Measurements from ENCODE around the gene LGMN.

Gene LGMN

DNA sequence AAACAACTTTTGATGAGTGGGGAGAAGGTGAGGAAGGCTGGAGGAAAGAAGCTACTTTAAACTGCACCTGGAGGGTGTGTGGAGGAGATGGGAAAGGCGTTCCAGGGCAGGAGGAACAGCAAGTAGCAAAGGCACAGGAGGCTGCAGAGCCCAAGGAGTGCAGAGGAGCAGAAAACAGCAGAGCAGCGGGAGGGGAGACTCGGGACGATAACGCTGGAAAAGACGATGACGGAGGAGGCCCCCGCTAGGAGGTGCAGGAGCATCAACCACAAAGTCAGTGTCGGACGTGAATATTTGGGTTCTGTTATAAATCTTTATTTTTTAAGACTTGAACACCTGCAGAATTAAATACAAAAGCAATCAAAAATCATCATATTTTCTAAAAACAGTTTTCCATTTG is 44.9 kb downstream of the LGMN start:
- Mint-ChIP-seq H3K27ac (no peak overlapping the region), H3K9me3 (no peaks in the 10 kb centered on the region)

DNA sequence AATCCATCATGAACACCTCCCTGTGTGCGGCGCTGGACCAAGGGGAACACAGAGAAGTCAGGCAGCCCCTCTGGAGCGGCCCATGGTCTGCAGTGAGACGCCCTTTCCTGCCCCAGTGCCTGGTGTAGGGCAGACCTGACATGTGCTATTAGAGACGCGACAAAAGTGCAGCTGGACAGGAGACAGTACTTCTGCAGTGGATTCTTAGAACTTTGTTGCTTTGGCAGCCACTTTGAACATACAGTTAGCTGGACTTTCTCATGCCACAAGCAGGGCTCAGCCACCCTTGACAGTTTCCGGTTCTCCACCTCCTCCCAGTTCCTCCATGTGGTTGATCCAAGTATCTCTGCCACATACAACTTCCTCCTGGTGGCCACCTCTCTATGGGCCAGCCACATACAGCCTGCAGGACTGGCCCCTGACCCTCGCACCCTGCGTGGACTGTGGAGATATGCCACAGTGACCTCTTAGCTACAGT is 45.9 kb downstream of the LGMN start:
- Mint-ChIP-seq H3K9me3 (no peaks in the 10 kb centered on the region), H3K4me3 (no peak overlapping the region), H3K4me1 (ENCODE audit: low read depth) (peaks cover 7% of the 10 kb centered on the region), H3K27ac (no peak overlapping the region), H3K27me3 (no peaks in the 10 kb centered on the region), H3K36me3 (ENCODE audit: low read depth) (no peaks in the 10 kb centered on the region)

More for the DNA sequence above, 44.9 kb downstream of the LGMN start:
- Mint-ChIP-seq H3K36me3 (ENCODE audit: low read depth) (no peaks in the 10 kb centered on the region), H3K4me1 (ENCODE audit: low read depth) (peaks cover 7% of the 10 kb centered on the region), H3K4me3 (no peak overlapping the region), H3K27me3 (no peaks in the 10 kb centered on the region)

DNA sequence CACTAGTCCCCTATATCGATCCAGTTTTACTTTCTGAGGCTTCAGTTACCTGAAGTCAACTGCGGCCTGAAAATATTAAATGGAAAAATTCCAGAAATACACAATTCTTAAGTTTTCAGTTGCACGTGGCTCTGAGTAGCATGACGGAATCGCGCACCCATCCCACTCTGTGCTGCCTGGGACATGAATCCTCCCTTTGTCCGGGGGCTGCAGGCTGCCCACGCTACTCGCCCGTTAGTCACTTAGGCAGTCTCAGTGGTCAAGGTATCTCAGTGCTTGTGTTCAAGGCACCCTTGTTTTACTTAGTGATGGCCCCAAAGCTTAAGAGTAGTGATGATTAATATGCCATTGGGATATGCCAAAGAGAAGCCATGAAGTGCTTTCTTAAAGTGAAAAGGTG is 46.6 kb downstream of the LGMN start:
- H3K4me3 Mint-ChIP-seq: no peak overlapping the region
- peaks cover 7% of the 10 kb centered on the region for H3K4me1 Mint-ChIP-seq (ENCODE audit: low read depth)
- H3K9me3 Mint-ChIP-seq: no peaks in the 10 kb centered on the region
- no peak overlapping the region for H3K27ac Mint-ChIP-seq
- no peaks in the 10 kb centered on the region for H3K27me3 Mint-ChIP-seq
- H3K36me3 Mint-ChIP-seq (ENCODE audit: low read depth): no peaks in the 10 kb centered on the region

DNA sequence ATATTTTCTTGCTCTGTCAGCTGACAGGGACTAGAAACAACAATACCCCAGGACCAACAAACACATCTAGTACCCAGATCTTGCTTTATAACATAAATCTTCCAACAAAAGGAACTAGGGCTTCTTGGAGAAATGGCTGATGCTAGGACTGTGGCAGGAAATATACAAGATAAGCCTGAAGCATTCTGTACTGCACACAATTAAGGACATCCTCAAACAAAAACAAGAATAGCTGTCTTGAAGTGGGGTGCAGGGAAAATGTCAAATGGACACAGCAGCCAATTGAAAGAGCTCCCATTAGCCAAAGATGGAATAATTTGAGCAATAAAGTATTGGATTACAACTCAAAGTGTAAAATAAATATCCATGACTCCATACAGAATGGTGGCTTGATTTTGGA is 50.0 kb downstream of the LGMN start:
- H3K27me3 Mint-ChIP-seq: no peaks in the 10 kb centered on the region
- no peaks in the 10 kb centered on the region for H3K36me3 Mint-ChIP-seq (ENCODE audit: low read depth)
- H3K27ac Mint-ChIP-seq: no peak overlapping the region
- peaks cover 22% of the 10 kb centered on the region for H3K4me1 Mint-ChIP-seq (ENCODE audit: low read depth)
- no peak overlapping the region for H3K4me3 Mint-ChIP-seq
- no peaks in the 10 kb centered on the region for H3K9me3 Mint-ChIP-seq

DNA sequence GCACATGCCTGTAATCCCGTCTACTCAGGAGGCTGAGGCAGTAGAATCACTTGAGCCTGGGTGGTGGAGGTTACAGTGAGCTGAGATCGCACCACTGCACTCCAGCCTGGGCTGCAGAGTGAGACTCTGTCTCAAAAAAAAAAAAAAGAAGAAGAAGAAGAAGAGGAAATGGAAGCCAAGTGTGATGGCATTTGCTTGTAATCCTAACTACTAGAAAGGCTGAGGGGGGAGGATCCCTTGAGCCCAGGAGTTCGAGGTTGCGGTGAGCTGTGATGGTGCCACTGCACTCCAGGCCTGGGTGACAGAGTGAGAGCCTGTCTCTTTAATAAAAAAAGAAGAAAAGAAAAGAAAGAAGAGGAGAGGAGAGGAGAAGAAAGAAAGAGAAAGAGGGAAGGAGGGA is 52.1 kb downstream of the LGMN start:
- no peak overlapping the region for H3K27ac Mint-ChIP-seq
- peaks cover 33% of the 10 kb centered on the region for H3K4me1 Mint-ChIP-seq (ENCODE audit: low read depth)
- H3K36me3 Mint-ChIP-seq (ENCODE audit: low read depth): no peaks in the 10 kb centered on the region
- H3K9me3 Mint-ChIP-seq: no peaks in the 10 kb centered on the region
- no peak overlapping the region for H3K4me3 Mint-ChIP-seq
- H3K27me3 Mint-ChIP-seq: no peaks in the 10 kb centered on the region

DNA sequence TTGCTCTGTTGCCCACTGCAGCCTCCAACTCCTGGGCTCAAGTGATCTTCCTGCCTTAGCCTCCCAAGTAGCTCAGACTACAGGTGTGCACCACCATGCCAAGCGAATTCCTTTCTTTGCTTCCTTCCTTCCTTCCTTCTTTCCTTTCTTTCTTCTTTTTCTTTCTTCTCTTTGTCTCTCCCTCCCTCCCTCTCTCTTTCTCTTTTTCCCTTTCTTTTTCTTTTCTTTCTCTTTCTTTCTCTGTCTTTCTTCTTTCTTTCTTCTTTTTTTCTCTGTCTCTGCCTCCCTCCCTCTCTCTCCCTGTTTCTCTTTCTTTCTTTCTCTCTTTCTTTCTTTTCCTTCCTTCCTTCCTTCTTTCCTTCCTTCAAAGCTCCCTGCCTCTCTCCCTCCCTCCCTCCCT is 52.9 kb downstream of the LGMN start:
- Mint-ChIP-seq H3K4me3 (no peak overlapping the region), H3K36me3 (ENCODE audit: low read depth) (no peaks in the 10 kb centered on the region), H3K27me3 (no peaks in the 10 kb centered on the region), H3K4me1 (ENCODE audit: low read depth) (peaks cover 33% of the 10 kb centered on the region), H3K9me3 (no peaks in the 10 kb centered on the region), H3K27ac (no peak overlapping the region)

DNA sequence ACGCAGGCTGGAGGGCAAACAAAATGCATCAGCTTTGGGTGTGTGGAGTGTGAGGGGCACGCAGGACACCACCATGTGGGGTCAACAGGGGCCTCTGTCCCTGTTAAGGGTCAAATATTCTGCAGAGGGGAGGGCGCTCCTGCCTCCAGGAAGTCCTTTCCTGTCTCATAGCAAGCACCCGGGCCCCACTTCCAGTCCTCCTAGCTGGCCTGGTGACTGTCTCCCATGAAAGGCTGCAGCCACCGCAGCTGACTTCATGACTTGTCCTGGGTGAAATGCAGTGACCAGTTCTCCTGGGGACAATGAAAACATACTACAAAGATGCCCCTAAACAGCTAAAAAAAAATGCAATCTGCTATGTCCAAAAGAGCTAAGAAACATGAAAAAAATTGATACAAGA is 53.6 kb downstream of the LGMN start:
- Mint-ChIP-seq H3K27me3 (no peaks in the 10 kb centered on the region), H3K27ac (no peak overlapping the region)

DNA sequence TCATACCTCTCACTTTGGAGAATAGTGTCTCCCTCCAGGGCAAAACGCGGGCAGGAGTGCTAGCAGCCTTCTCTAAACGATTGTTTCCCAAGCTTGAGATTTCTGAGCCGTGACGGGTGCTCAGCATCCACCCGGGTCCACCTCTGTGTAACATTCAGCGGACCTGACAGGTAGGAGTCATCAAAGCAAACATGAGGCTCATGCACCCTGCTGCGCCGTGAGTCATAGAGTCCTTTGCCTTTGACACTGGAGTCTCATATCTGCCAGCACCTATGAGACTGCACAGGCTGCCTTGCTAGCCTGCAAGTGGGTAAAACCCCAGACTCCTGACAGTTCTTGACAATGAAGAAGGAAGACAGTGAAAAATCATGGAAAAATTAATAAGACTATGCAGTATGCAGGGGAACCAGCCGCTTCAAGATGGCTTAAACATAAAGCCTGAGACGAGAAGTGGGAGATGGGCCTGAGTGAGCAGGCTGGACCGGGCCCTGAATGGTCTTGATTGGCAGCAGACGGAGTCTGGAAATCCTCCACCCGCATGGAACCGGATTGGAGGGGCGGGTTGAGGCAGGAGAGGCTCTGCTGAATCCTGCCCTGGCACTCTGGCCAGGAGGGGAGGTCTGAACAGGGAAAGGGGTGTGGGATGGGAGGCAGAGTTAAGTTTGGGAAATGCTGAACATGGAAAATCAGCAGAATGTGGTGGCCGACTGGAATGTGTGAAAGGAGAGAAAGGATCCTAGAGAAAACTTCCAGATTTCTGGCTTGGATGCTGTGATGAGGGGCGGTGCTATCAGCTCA is 54.2 kb downstream of the LGMN start:
- Mint-ChIP-seq H3K27ac (no peak overlapping the region), H3K36me3 (ENCODE audit: low read depth) (no peaks in the 10 kb centered on the region), H3K4me3 (no peak overlapping the region), H3K27me3 (no peaks in the 10 kb centered on the region), H3K4me1 (ENCODE audit: low read depth) (peaks cover 33% of the 10 kb centered on the region), H3K9me3 (no peaks in the 10 kb centered on the region)

More for the DNA sequence above, 53.6 kb downstream of the LGMN start:
- peaks cover 33% of the 10 kb centered on the region for H3K4me1 Mint-ChIP-seq (ENCODE audit: low read depth)
- H3K4me3 Mint-ChIP-seq: no peak overlapping the region
- H3K9me3 Mint-ChIP-seq: no peaks in the 10 kb centered on the region
- no peaks in the 10 kb centered on the region for H3K36me3 Mint-ChIP-seq (ENCODE audit: low read depth)

DNA sequence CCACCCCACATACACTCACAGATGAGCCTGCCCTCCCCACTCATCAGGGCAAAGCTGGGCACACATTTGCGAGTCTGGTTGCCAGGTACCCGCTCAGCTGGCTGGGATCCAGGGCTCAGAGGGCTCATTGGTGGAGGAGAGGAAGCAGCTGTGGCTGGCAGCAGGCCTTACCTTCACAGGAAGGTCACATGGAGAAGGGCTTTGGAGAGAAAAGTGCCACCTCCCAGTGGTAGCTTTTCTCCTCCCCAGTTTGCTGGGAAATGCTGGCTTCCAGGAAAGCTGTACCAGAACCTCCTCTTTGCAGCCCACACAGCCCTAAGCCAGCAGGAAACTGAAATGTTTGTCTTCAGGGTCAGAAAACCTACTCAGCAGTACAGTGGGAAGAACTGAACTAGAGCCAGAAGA is 55.6 kb downstream of the LGMN start:
- Mint-ChIP-seq H3K36me3 (ENCODE audit: low read depth) (no peaks in the 10 kb centered on the region), H3K27me3 (no peaks in the 10 kb centered on the region), H3K9me3 (no peaks in the 10 kb centered on the region), H3K4me3 (no peak overlapping the region), H3K4me1 (ENCODE audit: low read depth) (peaks cover 33% of the 10 kb centered on the region), H3K27ac (no peak overlapping the region)

DNA sequence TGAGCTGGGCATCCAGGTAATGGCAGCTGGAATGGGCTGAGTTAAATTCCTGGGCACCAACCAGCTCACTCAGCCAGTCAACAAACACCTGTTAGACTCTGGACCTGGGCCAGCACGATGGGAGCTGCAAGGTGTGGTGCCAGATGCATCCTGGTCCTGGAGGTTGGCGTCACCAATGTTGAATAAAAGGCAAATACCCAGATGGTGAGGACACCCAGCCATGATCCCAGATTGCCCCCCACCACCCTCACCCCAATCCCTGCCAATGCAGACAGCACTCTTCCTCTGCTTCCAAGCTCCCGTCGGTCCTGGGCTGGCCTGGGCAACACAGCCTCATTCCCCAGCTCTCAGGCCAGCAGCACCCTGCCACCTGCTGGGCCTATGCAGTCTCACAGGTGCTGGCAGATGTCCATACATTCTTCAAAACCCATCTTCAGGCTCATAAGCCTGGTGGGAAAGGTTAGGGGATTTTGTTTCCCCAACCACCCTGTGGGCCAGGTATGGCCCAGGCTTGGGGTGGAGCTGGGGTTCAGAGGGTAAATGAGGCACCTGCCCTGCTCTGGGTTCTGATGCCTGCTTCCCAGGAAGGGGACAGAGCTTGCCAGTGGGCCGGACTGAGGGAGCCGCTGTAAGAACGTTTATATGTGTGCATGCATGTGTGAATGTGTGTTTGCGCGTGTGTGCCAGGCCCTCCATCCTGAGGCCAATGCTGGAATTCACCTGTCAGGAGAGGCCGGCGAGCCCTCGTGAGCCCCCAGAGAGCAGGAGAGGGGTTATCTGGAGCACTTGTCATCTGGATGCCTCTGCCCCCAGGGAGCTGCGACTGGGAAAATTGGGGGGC is 58.0 kb downstream of the LGMN start:
- Mint-ChIP-seq H3K27me3 (no peaks in the 10 kb centered on the region), H3K27ac (no peak overlapping the region)

DNA sequence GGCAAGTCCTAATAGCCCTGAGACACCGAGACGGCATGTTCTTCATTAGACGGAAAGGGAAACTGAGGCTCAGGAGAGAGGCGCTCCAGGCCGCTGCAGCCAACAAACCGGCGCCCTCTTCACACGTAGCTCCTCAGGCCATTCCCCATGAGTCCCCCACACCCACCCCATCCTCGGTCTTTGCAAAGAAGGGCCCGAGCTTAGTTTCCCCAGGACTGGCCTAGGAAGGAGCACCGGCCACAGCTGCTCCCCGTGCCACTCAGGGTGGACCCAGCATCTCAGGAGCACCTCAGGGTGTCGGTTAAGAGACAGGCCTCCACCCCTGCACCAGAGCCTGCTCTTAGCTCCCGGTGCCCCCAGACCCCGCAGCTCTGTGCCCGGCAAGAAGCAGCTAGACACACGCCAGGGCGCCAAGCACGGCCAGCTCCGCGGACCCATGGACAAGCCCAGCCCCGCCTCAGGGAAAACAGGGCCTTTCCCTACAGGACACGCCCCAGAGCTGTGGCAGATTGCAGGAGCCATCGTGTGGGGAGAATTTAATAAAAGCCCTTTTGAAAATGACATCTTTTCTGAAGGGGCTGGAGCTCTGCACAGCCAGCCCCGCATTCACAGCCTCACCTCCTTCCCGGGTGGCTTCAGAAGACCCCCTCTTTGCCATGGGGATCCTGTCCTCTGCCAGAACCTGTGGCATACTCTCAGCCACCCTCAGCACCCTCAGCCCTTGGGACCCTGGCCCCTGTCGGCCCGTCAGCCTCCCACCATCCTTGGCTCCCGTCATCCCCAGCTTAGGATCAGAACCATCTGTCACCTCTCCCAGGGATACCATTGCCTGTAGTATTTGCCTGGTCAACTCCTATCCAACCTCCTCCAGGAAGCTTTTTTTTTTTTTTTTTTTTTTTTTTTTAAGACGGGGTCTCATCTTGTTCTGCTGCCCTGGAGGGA is 59.7 kb downstream of the LGMN start:
- Mint-ChIP-seq H3K36me3 (ENCODE audit: low read depth) (peaks cover 14% of the 10 kb centered on the region), H3K4me1 (ENCODE audit: low read depth) (peaks cover 15% of the 10 kb centered on the region), H3K9me3 (no peaks in the 10 kb centered on the region), H3K27me3 (no peaks in the 10 kb centered on the region), H3K4me3 (no peak overlapping the region), H3K27ac (peak overlapping the region; percentile 31)

More for the DNA sequence above, 58.0 kb downstream of the LGMN start:
- Mint-ChIP-seq H3K4me1 (ENCODE audit: low read depth) (peaks cover 25% of the 10 kb centered on the region), H3K36me3 (ENCODE audit: low read depth) (peaks cover 14% of the 10 kb centered on the region), H3K9me3 (no peaks in the 10 kb centered on the region), H3K4me3 (no peak overlapping the region)

DNA sequence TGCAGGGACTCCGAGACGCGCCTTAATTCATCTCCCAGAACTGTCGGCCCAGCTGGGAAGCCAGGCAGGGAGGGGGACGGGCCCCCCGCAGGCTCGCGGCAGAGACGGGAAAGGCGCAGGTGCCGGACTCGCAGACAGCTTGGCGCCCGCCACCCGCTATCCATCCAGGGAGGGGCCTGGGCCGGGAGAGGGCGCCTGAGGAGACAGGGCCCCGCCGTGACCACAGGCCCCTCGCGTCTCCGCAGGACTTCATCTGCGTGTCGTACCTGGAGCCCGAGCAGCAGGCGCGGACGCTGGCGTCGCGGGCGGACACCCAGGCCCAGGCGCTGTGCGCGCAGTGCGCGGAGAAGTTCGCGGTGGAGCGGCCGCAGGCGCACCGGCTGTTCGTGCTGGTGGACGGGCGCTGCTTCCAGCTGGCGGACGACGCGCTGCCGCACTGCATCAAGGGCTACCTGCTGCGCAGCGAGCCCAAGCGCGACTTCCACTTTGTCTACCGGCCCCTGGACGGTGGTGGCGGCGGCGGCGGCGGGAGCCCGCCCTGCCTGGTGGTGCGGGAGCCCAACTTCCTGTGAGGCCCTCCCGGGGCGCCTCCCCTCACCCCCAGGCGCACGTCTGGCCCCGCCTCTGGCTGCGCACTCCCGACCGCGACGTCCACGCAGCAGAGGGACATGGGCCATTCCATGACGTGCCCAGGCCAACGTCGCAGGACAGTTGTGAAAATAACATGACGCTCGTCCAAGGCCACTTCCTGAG is 60.6 kb downstream of the LGMN start:
- Mint-ChIP-seq H3K4me1 (ENCODE audit: low read depth) (peaks cover 6% of the 10 kb centered on the region), H3K36me3 (ENCODE audit: low read depth) (peaks cover 20% of the 10 kb centered on the region), H3K27ac (no peak overlapping the region), H3K9me3 (no peaks in the 10 kb centered on the region), H3K4me3 (no peak overlapping the region), H3K27me3 (no peaks in the 10 kb centered on the region)

DNA sequence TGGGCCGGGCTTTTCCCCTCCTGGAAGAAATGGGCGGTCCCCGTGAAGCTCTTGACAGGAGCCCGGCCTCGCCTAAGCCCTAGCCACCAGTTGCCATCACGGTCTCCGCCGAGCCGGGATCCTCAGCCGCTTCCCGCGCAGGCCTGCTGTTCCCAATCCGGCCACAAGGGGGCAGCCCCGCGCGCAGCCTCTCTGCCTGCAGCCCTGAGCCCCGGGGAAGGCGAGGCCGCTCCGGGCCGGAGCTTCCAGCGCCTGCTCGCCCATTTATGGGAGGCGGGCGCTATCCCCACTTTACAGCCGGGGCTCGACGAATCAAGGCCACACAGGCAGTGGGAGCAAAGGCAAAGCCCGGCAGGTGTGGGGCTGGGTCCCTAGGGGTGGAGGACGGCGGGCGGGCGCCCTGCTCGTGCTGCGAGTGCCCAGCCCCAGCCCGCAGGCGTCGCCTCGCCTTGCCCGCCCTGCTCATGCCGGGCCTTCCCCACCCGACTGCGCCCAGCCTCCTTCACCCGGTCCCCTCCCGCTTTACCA is 61.5 kb downstream of the LGMN start:
- Mint-ChIP-seq H3K4me1 (ENCODE audit: low read depth) (peaks cover 4% of the 10 kb centered on the region), H3K27me3 (no peaks in the 10 kb centered on the region), H3K4me3 (no peak overlapping the region)

DNA sequence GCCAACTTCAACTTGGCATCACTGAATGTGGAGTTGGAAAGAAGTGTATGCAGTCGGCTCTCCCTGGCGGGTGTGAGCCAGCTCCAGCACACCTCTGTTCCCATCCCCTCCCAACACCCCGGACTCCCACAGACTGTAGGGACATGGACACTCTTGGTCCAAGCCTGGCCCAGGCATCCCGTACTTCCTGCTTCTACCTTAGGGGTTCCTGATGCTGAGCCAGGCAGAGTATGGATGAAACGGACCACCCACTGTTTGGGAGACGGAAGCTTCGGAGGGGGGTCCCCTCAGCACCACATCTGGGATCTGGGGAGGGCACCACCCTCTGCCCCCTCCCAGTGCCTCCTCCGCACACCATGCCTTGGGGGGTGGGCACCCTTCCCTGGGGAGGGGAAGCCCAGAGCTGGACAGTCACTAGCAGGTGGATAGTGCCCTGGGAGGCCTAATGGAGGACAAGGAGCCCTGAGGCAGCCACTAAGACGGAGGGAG is 62.0 kb downstream of the LGMN start:
- Mint-ChIP-seq H3K4me1 (ENCODE audit: low read depth) (peaks cover 5% of the 10 kb centered on the region), H3K4me3 (no peak overlapping the region), H3K36me3 (ENCODE audit: low read depth) (peaks cover 27% of the 10 kb centered on the region), H3K27me3 (no peaks in the 10 kb centered on the region), H3K9me3 (no peaks in the 10 kb centered on the region), H3K27ac (no peak overlapping the region)

More for the DNA sequence above, 61.5 kb downstream of the LGMN start:
- peaks cover 25% of the 10 kb centered on the region for H3K36me3 Mint-ChIP-seq (ENCODE audit: low read depth)
- H3K27ac Mint-ChIP-seq: no peak overlapping the region
- H3K9me3 Mint-ChIP-seq: no peaks in the 10 kb centered on the region

All from stimulated activated naive CD8-positive, alpha-beta T cell treated with anti-CD3 and anti-CD28 coated beads, Interleukin-15, Interleukin-2, amounts not matched to agents 100 ng/mL and 50 ng/mL, for 24 hours (primary cell).